Endothelial cell of umbilical vein (primary cell): ENCODE measurements around the gene C14orf132. TPM values are rescaled to one million over a fixed set of nuclear protein-coding genes. Genes with fewer than 3 reads are reported as not detected.

Experiments used
- BruUV-seq: library from RNA; stranded (reverse); fragments of 400-500 nt; replicated peaks from 2 replicates; lab custom pipeline; 2021; lab: Mats Ljungman, UMichigan
- CTCF ChIA-PET: fragments of 300-600, 350-600 bp; sonication (Branson Sonifier 250); formaldehyde crosslinking; loops from one replicate; lab custom pipeline; 2021; ENCODE audit warnings: antibody characterized with exemption, inconsistent platforms; lab: Charles Lee
- POLR2A ChIA-PET: fragments of 300-600, 350-600 bp; sonication (Branson Sonifier 250); formaldehyde crosslinking; loops from one replicate; lab custom pipeline; 2021; ENCODE audit warnings: antibody characterized with exemption, inconsistent platforms; lab: Charles Lee
- DNase-seq: peaks from one replicate; pipeline ENCODE4 v3.0.0-alpha.2; 2011; ENCODE audit warnings: low read depth, low spot score
- FAIRE-seq: peaks from 2 replicates; lab custom pipeline; 2011; peaks lifted over from hg19 to GRCh38; lab: Jason Lieb, UNC
- H2AFZ ChIP-seq: 2 replicates; pipeline ENCODE4 v1.6.0; 2012; ENCODE audit warnings: low read depth, low read length, control low read depth, inconsistent platforms
- H3K27ac ChIP-seq: 2 replicates; pipeline ENCODE4 v1.5.1; 2011; ENCODE audit warnings: low read depth, mild to moderate bottlenecking, control low read depth, low read length, moderate library complexity; ENCODE audit not compliant: insufficient read depth
- H3K27me3 ChIP-seq, 2 experiments: 2 replicates each; pipeline versions ENCODE4 v1.6.0 to v1.6.1; 2011; ENCODE audit warnings: low read length in 2 of 2, mixed read lengths in 1 of 2; ENCODE audit not compliant: control insufficient read depth in 2 of 2, insufficient read depth in 2 of 2
- H3K36me3 ChIP-seq, 2 experiments: 2 replicates in 1 of 2; 3 replicates in 1 of 2; pipeline ENCODE4 v1.5.1; 2011; ENCODE audit warnings: low read length in 2 of 2, mild to moderate bottlenecking in 1 of 2, moderate library complexity in 1 of 2; ENCODE audit not compliant: control insufficient read depth in 2 of 2, insufficient read depth in 2 of 2; ENCODE audit errors: extremely low read depth in 1 of 2
- H3K4me1 ChIP-seq: 3 replicates; pipeline ENCODE4 v1.5.1; 2011; ENCODE audit warnings: mild to moderate bottlenecking, low read length; ENCODE audit not compliant: control insufficient read depth, insufficient read depth; ENCODE audit errors: extremely low read depth
- H3K4me2 ChIP-seq: 2 replicates; pipeline ENCODE4 v1.6.1; 2011; ENCODE audit warnings: low read length, control low read depth, mixed read lengths; ENCODE audit not compliant: insufficient read depth
- H3K4me3 ChIP-seq, 3 experiments: fragments of 200-600 bp in 1 of 3; sonication (generic), shearing (Covaris generic) in 1 of 3; replicated peaks in 1 of 3; 2 replicates each; pipeline ENCODE4 v1.5.1; 2011 to 2016; ENCODE audit warnings: control low read depth in 3 of 3, low read length in 3 of 3, mild to moderate bottlenecking in 2 of 3, inconsistent platforms in 1 of 3, low read depth in 1 of 3, moderate library complexity in 1 of 3; ENCODE audit not compliant: insufficient read depth in 1 of 3
- H3K79me2 ChIP-seq: 2 replicates; pipeline ENCODE4 v1.6.0; 2012; ENCODE audit warnings: low read length, inconsistent platforms; ENCODE audit not compliant: control insufficient read depth, insufficient read depth
- H3K9ac ChIP-seq: replicated peaks from 2 replicates; pipeline ENCODE3; 2011; ENCODE audit warnings: low read length, control low read depth; ENCODE audit not compliant: insufficient read depth; ENCODE audit errors: extremely low read depth
- H3K9me1 ChIP-seq: replicated peaks from 3 replicates; pipeline ENCODE4 v1.6.0; 2011; ENCODE audit warnings: mild to moderate bottlenecking, low read length; ENCODE audit not compliant: control insufficient read depth, insufficient read depth; ENCODE audit errors: extremely low read depth
- H3K9me3 ChIP-seq: replicated peaks from 2 replicates; pipeline ENCODE4 v1.5.1; 2012; ENCODE audit warnings: low read length, inconsistent platforms; ENCODE audit not compliant: control insufficient read depth, insufficient read depth
- H4K20me1 ChIP-seq: replicated peaks from 2 replicates; pipeline ENCODE3; 2011; ENCODE audit warnings: mild to moderate bottlenecking, low read length; ENCODE audit not compliant: control insufficient read depth, insufficient read depth; ENCODE audit errors: extremely low read depth
- EZH2 ChIP-seq: IDR thresholded peaks from 2 replicates; pipeline ENCODE4 v1.6.1; 2012; ENCODE audit warnings: borderline replicate concordance, low read depth, mild to moderate bottlenecking, moderate library complexity, low read length, inconsistent platforms; ENCODE audit not compliant: severe bottlenecking
- FOS ChIP-seq: IDR thresholded peaks from 2 replicates; pipeline ENCODE4 v1.6.1; 2011; ENCODE audit warnings: mild to moderate bottlenecking, low read length, moderate library complexity, borderline replicate concordance; ENCODE audit not compliant: insufficient read depth
- GATA2 ChIP-seq: IDR thresholded peaks from 2 replicates; pipeline ENCODE4 v1.7.0; 2011; ENCODE audit warnings: low read depth, mild to moderate bottlenecking, moderate library complexity, mixed read lengths, low read length; ENCODE audit not compliant: insufficient read length, insufficient read depth
- JUN ChIP-seq: IDR thresholded peaks from 2 replicates; pipeline ENCODE4 v1.6.1; 2011; ENCODE audit warnings: borderline replicate concordance, low read depth; ENCODE audit not compliant: insufficient read length, insufficient read depth
- MYC ChIP-seq: IDR thresholded peaks from one replicate; pipeline ENCODE4 v1.6.1; 2011; ENCODE audit warnings: mild to moderate bottlenecking, low read depth, low read length
- POLR2A ChIP-seq: IDR thresholded peaks from 2 replicates; pipeline ENCODE4 v1.6.1; 2012; ENCODE audit warnings: low read depth, mild to moderate bottlenecking, control low read depth, low read length
- POLR2AphosphoS5 ChIP-seq: IDR thresholded peaks from 2 replicates; pipeline ENCODE4 v1.6.1; 2012; ENCODE audit warnings: low read depth, mild to moderate bottlenecking, control low read depth, low read length, moderate library complexity; ENCODE audit not compliant: insufficient read depth
- dilution Hi-C: fragments of 300-500 bp; cut with MboI; formaldehyde crosslinking; loops from one replicate; pipeline ENCODE4 v1.15.0; 2019; ENCODE audit warnings: low sequenced_read_pairs; ENCODE audit not compliant: extremely low pct_ligation_motif_present
- intact Hi-C: fragments of 100-400 bp; cut with micrococcal nuclease; formaldehyde crosslinking; loops from one replicate; pipeline ENCODE4 v1.10.0; 2022
- polyA plus RNA-seq, 4 experiments: library from polyadenylated mRNA; depleted of rRNA in 3 of 4; stranded (reverse) in 3 of 4; unstranded in 1 of 4; fragments of >200 nt; gene quantifications; 2 replicates each; pipeline versions ENCODE4 v1.2.1 to v1.2.3, GENCODE V29; 2011 to 2012; ENCODE audit warnings: missing spikeins in 1 of 4
- total RNA-seq: library from RNA; stranded (reverse); gene quantifications from 2 replicates; pipeline ENCODE4 v1.2.3, GENCODE V29; 2021
- TF ChIP-seq, protein P1 (sequence below): IDR thresholded peaks from 2 replicates; pipeline ENCODE4 v1.6.1; 2011; ENCODE audit not compliant: insufficient read depth, insufficient read length
- TF ChIP-seq, protein P2 (sequence below), 2 donors: IDR thresholded peaks; 1 replicate in 1 of 2; 2 replicates in 1 of 2; pipeline ENCODE4 v1.5.1; 2011; ENCODE audit warnings: low read length in 2 of 2, mild to moderate bottlenecking in 2 of 2, moderate library complexity in 2 of 2, control low read depth in 1 of 2, inconsistent platforms in 1 of 2, low read depth in 1 of 2; ENCODE audit not compliant: insufficient read depth in 1 of 2; ENCODE audit errors: extremely low read depth in 1 of 2

The C14orf132 gene
- total and polyA plus RNA-seq, 2 donors (not counting 3 experiments of a cell fraction or from before 2014, with no cell fraction given): 3.2 to 7.6 TPM

DNA sequence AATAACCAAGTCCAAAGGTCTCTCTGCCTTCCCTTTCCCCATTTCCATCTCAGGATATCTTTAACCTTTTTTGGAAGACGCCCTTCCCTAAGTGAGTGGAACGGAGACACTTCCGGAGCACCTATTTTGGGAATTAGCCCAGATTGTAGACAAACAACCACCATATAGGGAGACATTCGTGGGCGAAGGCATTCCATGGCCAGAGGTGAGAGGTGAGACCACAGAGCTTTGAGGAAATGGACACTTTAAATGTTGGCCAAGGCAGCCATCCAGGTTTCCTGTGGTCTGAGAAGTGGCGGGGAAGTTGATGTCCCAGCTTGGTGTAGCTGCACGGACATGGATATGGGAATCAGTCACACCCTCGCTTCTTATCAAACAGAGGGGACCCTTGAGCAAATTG is 96.1 kb downstream of the C14orf132 start:
- POLR2A ChIA-PET: no interaction called here
- no peaks in the 10 kb centered on the region for H4K20me1 ChIP-seq
- no peak overlapping the region for H3K4me3 ChIP-seq
- peak; percentile 57 for DNase-seq
- CTCF ChIA-PET: interaction anchor here (0.6 kb wide), 1 partner anchor 8 kb away, joined by 3 read pairs; no protein-coding TSS in a partner anchor
- no peaks in the 10 kb centered on the region for H3K79me2 ChIP-seq
- H3K4me2 ChIP-seq: no peak overlapping the region
- no peaks in the 10 kb centered on the region for H3K27me3 ChIP-seq
- no peak overlapping the region for H3K9ac ChIP-seq
- no peak overlapping the region for H2AFZ ChIP-seq
- no peak for TF ChIP-seq JUN
- TF ChIP-seq POLR2A: no peak
- no peak for TF ChIP-seq FOS
- TF ChIP-seq, protein P1, sequence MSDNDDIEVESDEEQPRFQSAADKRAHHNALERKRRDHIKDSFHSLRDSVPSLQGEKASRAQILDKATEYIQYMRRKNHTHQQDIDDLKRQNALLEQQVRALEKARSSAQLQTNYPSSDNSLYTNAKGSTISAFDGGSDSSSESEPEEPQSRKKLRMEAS: no peak
- TF ChIP-seq, protein P2, sequence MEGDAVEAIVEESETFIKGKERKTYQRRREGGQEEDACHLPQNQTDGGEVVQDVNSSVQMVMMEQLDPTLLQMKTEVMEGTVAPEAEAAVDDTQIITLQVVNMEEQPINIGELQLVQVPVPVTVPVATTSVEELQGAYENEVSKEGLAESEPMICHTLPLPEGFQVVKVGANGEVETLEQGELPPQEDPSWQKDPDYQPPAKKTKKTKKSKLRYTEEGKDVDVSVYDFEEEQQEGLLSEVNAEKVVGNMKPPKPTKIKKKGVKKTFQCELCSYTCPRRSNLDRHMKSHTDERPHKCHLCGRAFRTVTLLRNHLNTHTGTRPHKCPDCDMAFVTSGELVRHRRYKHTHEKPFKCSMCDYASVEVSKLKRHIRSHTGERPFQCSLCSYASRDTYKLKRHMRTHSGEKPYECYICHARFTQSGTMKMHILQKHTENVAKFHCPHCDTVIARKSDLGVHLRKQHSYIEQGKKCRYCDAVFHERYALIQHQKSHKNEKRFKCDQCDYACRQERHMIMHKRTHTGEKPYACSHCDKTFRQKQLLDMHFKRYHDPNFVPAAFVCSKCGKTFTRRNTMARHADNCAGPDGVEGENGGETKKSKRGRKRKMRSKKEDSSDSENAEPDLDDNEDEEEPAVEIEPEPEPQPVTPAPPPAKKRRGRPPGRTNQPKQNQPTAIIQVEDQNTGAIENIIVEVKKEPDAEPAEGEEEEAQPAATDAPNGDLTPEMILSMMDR (IDR thresholded peaks at IDR 0.05; ENCODE audit: extremely low read depth in 1 of 2, insufficient read depth in 1 of 2, low read depth in 1 of 2, low read length in 2 of 2): no peak
- TF ChIP-seq EZH2: no peak
- TF ChIP-seq POLR2AphosphoS5: no peak
- TF ChIP-seq MYC: no peak
- TF ChIP-seq GATA2: no peak
- H3K4me1 ChIP-seq: peaks cover 6% of the 10 kb centered on the region
- H3K9me1 ChIP-seq: no peaks in the 10 kb centered on the region
- H3K36me3 ChIP-seq: no peaks in the 10 kb centered on the region
- no peak for FAIRE-seq
- no peaks in the 10 kb centered on the region for H3K9me3 ChIP-seq
- no peak overlapping the region for H3K27ac ChIP-seq
- intact Hi-C loops (loop anchor here (1.0 kb wide), 2 partner anchors 9 to 63 kb away; no protein-coding TSS in a partner anchor), dilution Hi-C loops (no loop called here)
- no TSS peak for BruUV-seq
